GM10266 (cell line): ENCODE data around the gene VSTM2L.

ENCODE experiments used
- DNase-seq: peaks from one replicate; pipeline ENCODE4 v3.0.0; 2012; ENCODE audit errors: extremely low spot score
- CTCF ChIP-seq: IDR thresholded peaks from 2 replicates; pipeline ENCODE4 v1.5.1; 2012; ENCODE audit warnings: mild to moderate bottlenecking, low read depth; ENCODE audit not compliant: control insufficient read depth, insufficient read depth; ENCODE audit errors: missing control alignments

VSTM2L gene

GRCh38 chr20:37932074-37932473, 29.1 kb downstream of the VSTM2L start:
- DNase-seq = no peak
- no peak for TF ChIP-seq CTCF

GRCh38 chr20:37932919-37933318, 30.0 kb downstream of the VSTM2L start:
- TF ChIP-seq CTCF = no peak
- DNase-seq = no peak

- DNase-seq = no peak
- TF ChIP-seq CTCF = no peak
Measured at GRCh38 chr20:37933786-37934633, 31.1 kb downstream of the VSTM2L start.

- no peak for TF ChIP-seq CTCF
- DNase-seq = no peak
Measured at GRCh38 chr20:37934634-37935375, 31.9 kb downstream of the VSTM2L start.

GRCh38 chr20:37935435-37935834, 32.5 kb downstream of the VSTM2L start:
- no peak for DNase-seq
- TF ChIP-seq CTCF = no peak

- no peak for DNase-seq
- TF ChIP-seq CTCF = no peak
Measured at GRCh38 chr20:37936041-37936440, 33.1 kb downstream of the VSTM2L start.

- no peak for TF ChIP-seq CTCF
- no peak for DNase-seq
Measured at GRCh38 chr20:37936451-37936850, 33.5 kb downstream of the VSTM2L start.
